ENCODE data around the gene TMEM130. TPM values are rescaled to one million over a fixed set of nuclear protein-coding genes. Genes with fewer than 3 reads are reported as not detected.
A peak's percentile ranks its signal among the peaks of the same experiment; 100 is the strongest.

Gene TMEM130
- not detected in 2 replicates for total RNA-seq

GRCh38 chr7:98869597-98870120 lies at the start of gene TMEM130:
TSS of gene TMEM130 (minus strand) at chr7:98870014. CDS start at chr7:98869861, 153 bp downstream.
- peak; percentile 8 for DNase-seq

- DNase-seq: no peak
Observed at GRCh38 chr7:98917331-98917730, 47.5 kb upstream of the TMEM130 start.

DNA sequence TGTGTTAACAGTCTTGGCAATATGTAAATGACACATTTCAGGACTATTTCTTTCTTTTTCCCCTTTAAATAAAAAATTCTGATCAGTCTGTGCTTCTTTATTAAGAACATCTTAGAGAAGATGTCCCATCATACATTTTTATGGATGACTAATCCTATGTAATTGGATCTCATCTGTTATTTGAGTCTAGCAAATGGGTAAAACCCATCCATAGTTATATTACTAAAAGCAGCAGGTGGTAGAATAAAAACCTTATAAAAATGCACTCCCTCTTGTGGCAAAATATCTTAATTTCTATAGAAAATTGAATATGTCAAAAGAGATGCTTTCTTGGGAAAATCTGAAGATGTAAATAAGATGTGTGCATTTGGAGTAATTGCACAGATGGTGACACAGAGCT lies 43.8 kb upstream of the TMEM130 start:
- DNase-seq: no peak

GRCh38 chr7:98913026-98913425 lies 43.2 kb upstream of the TMEM130 start:
- DNase-seq: no peak

DNA sequence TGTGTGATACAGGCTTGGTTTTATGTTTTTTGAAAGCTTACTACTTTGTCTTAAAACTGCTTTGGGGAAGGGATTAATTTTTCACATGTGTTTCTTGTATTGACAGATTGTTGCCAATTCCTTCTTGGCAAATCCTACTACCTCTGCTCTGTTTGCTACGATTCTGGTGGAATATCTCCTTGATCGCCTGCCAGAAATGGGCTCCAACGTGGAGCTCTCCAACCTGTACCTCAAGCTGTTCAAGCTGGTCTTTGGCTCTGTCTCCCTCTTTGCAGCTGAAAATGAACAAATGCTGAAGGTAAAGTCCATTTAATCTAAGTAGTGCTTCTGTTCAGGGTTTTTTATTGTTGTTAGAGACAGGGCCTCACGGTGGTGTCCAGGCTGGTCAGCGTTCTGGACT lies 42.1 kb upstream of the TMEM130 start:
- DNase-seq: no peak

GRCh38 chr7:98910427-98910826 lies 40.6 kb upstream of the TMEM130 start:
- no peak for DNase-seq

DNA sequence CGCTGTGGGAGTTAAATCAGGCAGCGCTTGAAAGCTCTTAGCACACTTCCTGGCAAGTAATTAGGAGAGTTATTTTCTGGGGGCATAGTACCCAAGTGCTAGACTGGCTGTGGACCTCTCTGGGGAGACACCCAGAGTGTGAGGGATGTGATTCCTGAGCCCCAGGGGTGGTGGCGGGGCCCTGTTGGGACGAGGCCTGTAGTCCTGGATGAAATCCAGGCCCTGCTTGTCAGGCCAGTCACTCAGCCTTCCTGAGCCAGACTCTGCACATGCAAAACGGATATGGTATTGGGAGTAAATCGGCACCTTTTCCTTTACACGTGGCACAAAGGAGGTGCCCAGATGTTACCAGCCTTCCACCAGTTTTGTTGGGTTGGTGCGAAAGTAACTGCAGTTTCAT lies 39.7 kb upstream of the TMEM130 start:
- DNase-seq: no peak

- no peak for DNase-seq
Observed at GRCh38 chr7:98908585-98908984, 38.8 kb upstream of the TMEM130 start.

GRCh38 chr7:98907570-98907969 lies 37.8 kb upstream of the TMEM130 start:
- no peak for DNase-seq

- no peak for DNase-seq
Observed at GRCh38 chr7:98903246-98903645, 33.4 kb upstream of the TMEM130 start.

DNA sequence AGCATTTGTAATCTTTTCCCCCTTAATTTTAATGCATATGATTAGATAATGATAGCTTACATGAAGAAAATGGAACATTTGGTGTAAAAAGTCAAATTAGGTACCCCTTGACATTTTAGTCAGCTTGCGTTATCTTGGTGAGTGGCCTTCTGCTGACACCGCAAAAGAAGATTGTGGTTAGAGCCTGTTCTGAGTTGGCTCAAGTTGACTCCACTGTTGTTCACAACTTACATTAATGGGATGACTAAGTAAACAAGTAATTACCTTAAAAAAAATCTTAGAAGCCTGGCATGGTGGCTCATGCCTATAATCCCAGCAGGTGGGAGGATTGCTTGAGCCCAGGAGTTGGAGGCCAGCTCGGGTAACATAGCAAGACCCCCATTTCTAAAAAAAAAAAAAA lies 32.7 kb upstream of the TMEM130 start:
- no peak for DNase-seq

DNA sequence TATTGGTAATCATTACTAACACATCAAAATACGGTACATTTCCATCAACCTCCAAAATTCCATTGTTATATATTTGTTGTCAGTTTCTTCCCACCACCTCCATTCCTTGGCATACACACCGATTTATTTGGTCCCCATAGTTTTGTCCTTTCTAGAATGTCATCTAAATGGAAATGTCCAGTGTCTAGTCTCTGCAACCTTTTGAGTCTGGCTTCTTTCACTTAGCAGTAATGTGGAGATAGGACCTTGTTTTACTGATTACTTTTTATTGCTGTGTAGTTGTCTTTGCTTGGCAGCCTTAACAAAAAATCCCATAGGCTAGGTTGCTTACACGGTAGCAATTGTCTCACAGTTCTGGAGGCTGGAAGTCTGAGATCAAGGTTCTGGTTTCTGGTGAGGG lies 31.0 kb upstream of the TMEM130 start:
- DNase-seq: no peak

DNA sequence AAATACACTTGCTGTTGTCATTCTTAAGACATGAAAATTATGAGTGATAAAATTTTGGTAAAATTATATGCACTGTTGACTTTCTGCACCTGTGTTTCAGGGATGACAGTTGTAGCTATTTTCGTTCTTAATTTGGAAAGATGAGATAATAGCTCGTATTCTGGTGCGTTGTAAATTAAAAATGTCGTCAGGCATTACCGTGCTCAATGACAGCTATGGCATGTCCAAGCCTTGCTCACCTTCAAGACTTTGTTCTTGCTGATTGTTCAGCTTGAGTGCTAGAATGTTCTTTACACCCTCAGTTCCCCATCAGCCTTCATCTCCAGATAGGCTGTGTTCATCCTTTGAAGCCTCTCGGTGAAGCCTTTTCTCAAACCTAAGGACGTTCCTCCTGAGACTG lies 30.0 kb upstream of the TMEM130 start:
- DNase-seq: no peak

DNA sequence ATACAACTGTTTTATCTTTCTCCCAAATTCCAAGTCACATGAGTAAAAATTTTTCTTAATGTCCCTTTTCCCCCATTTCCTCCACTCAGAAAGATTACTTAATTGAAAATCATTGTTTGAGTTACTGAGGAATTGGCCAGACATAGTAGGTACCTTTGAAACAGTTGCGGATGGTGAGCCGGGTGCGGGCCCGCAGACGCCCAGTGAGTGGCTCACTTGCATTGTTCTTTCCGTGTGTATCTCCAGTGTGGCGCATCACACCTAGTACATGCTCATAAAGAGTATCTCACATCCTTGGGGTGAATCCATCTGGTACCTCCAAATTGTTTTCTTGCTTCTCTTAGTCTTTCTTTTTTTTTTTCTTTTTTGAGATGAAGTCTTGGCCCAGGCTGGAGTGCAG lies 22.8 kb upstream of the TMEM130 start:
- no peak for DNase-seq

GRCh38 chr7:98887038-98887437 lies 17.2 kb upstream of the TMEM130 start:
- DNase-seq: no peak

DNA sequence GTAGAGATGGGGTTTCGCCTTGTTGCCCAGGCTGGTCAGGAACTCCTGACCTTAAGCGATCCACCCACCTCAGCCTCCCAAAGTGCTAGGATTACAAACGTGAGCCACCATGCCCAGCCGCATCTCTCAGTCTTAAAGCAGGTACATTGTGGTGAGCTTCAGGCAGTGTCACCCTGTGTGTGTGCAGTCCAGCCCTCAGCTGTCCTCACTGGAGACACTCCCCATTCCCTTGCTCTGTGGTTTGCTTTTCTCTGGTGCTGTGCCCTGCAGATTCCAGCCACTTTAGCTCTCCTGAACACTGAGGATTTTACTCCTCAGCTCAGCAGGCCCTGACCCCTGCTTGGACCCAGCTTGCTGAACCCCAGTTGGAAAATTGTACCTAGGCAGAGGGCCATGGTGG lies 14.6 kb upstream of the TMEM130 start:
- no peak for DNase-seq

DNA sequence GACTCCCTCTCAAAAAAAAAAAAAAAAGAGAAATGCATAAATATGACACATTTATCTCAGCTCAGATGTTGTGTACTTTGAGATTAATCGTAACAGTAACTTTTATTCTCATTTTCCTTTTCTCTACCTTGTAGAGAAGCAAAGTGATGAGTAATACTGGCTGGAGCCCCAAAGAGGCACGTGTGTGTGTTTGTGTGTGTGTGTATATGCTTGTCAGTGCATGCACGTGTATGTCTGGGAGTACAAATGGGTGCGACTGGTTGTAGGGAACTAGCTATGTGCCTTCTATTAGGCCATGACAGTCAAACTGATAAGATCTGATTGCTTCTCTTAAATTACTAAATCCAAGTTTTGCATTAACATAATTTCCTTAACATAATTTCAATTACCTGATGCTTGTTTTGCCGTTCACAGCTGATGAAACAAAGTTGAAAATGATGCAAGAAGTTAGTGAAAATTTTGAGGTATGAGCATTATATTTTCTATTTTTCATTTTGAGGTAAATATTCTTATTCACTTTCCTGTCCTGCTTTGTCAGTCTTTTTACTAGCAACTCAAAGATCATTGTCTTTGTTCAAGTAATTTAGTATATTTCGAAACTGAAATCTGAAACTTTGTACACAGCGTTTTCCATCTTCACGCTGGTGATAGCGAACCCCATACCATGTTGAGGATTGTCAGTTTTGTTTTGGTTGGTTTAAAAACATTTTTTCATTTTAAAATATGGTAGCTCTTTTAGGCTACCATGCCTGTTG lies 11.9 kb upstream of the TMEM130 start:
- DNase-seq: no peak

DNA sequence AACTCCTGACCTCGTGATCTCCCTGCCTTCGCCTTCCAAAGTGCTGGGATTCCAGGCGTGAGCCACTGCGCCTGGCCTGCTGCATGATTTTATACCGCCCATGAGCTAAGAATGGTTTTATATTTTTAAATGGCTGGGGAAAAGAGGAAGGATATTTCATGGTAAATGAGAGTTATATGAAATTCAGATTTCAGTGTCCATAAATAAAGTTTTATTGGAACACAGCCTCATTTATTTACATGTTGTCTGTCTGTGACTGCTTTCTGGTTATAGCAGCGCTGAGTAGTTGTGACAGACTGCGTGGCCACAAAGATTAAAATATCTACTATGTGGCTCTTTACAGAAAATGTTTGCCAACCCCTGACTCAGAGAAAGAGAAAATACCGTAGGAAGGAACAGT lies 10.7 kb upstream of the TMEM130 start:
- no peak for DNase-seq

DNA sequence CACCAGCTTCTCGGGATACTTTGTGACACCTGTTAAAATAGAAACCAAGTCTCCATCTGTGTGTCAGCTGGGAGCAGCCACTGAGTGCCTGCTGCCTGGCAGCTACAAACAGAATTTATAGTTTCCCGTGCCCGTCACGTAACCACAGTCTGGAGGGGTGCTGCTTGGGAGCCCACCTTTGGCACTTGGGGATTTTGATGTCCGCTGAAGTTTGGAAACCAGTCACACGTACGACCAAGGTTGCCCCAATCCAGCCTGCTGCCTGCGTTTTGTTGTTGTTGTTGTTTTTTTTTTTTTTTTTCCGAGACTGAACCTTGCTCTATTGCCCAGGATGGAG lies 10.1 kb upstream of the TMEM130 start:
- DNase-seq: no peak

DNA sequence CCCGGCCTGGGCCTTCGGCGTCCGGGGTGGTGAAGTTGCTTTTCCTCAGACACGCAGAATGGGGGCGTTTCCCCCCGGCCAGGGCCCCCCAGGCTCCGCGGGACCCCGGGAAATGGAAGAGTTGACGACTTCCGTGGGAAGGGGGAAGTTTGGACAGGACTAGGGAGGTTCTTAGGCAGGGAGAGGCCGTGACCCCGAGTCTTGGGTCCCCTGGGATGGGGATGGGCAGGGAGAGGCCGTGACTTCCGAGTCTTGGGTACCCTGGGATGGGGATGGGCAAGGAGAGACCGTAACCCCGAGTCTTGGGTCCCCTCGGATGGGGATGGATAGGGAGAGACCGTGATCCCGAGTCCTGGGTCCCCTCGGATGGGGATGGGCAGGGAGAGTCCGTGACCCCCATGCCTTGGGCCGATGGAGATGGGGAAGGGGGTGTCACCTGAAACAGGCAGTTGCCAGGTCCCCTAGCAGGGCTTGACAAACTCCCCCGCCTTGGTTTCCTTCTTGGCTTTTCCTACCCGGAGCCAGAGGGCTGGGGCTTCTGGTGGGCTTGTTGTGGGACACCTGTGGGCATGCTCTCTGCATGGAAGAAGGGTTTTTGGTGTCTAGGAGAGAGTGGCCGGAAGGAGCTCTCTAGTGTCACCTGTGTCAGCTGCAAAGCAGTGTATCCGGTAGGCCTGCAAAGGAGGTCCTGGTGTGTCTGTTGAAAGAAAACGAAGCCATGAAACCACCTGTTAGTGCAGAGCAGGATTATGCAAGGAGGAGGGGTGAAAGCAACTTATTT lies 9.6 kb upstream of the TMEM130 start:
- peak; percentile 39 for DNase-seq

DNA sequence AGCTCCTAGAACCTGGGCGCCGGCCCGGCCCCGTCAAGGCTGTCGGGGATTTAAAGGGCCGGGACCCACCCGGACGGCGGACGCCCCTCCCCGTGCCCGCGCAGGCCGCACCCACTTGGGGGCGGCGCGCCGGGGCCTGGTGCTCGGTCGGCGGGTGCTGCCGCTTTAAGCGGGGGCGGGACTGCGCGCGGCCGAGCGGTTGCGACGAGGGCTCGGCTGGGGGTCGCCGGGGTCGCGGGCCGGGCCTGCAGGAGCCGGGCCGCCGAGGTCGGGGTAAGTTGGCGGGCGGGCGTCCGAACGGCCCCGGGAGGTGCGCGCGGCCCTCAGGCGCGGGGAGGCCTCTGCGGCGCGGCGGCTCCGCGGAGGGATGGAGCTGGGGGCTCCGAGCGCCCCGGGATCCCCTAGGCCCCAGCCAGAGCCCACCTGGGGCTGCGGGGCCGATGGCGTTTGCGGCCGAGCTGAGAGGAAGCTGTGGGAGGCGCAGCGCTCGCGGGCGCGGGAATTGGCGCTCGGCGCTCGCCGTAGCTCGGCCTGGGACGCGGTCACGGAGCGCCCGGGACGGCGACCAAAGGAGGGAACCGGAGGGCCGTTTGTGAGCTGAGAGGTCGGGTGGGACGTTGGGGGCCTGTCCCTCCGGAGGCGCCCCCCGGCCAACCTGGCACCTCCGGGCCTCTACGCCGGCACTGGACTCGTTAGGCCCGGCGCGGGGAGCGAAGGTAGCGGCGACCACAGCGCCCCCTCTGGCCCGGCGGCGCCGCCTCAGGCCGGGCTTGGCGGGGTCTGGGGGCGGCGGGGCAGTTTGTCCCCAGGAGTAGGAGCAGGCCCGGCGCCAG lies 8.8 kb upstream of the TMEM130 start, which contains the start of gene TRRAP:
TRRAP (plus strand) TSS at position 168 of the 833 bp plus-strand sequence. CDS start 2,619 bp downstream, outside the sequence.
- DNase-seq: peak; percentile 82

DNA sequence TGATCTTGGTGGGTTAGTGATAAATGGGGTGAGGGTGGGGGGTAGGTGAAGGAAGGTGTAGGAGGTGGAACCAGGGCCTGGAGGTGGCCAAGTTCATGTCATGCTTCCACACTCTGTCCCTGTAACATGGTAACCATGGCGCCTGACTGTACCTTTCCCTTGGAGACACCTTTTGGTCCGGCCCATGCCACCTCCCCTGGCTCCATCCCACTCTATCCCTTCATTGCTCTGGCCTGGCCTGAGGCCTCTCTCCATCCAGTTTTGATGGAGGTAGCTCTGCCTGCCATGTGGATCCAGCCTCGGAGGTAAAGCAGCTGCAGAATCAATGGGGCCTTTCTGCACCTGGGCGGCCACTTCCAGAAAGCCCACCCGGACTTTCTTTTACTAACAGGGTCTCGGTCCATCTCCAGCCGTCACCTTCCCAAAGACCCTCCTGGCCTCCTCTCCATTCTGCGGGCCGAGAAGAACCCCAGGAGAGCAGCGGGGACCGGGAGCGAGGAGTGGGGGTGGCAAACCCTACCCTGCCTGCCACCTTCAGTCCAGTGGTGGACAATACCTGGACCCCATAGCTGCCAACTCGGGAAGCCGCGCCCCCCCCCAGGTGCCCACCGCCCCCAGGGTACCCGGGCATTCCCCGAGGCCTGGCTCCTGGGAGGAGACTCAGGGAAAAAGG lies 8.0 kb upstream of the TMEM130 start:
- DNase-seq: no peak
